ENCODE measurements around the gene PCSK7.
"Not testable (repeated sequence)": the region's sequence is repeated elsewhere in the genome, so short reads cannot be mapped to it uniquely, and the experiment has no call there.

The PCSK7 gene, protein sequence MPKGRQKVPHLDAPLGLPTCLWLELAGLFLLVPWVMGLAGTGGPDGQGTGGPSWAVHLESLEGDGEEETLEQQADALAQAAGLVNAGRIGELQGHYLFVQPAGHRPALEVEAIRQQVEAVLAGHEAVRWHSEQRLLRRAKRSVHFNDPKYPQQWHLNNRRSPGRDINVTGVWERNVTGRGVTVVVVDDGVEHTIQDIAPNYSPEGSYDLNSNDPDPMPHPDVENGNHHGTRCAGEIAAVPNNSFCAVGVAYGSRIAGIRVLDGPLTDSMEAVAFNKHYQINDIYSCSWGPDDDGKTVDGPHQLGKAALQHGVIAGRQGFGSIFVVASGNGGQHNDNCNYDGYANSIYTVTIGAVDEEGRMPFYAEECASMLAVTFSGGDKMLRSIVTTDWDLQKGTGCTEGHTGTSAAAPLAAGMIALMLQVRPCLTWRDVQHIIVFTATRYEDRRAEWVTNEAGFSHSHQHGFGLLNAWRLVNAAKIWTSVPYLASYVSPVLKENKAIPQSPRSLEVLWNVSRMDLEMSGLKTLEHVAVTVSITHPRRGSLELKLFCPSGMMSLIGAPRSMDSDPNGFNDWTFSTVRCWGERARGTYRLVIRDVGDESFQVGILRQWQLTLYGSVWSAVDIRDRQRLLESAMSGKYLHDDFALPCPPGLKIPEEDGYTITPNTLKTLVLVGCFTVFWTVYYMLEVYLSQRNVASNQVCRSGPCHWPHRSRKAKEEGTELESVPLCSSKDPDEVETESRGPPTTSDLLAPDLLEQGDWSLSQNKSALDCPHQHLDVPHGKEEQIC

GRCh38 chr11:117231842-117232091 lies at the start of gene PCSK7:
Gene PCSK7 (minus strand): TSS chr11:117232073. CDS start chr11:117229844, 2,229 bp downstream.
- no peak for DNase-seq (ENCODE audit: low spot score)

DNA sequence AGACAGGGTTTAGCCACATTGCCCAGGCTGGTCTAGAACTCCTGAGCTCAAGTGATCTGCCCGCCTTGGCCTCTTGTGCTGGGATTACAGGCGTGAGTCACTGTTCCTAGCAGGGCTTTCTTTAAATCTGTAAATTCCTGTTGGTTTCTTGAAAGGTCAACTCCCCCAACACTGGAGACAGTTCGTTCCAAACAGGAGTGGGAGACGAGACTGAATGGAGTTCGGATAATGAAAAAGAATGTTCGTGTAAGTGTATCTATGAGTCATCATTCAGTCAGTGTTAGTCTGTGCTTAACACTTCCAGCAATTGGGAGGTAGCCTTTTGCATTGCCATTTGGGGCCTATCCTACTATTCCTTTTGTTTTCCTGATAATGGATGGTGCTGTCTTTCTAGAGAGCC lies 49.3 kb upstream of the PCSK7 start:
- peak; percentile 51 for DNase-seq (ENCODE audit: low spot score)

GRCh38 chr11:117279711-117280376 lies 48.0 kb upstream of the PCSK7 start:
- no peak for DNase-seq (ENCODE audit: low spot score)

- no peak for DNase-seq (ENCODE audit: low spot score)
These were observed 46.5 kb upstream of the PCSK7 start for GRCh38 chr11:117278347-117278746.

DNA sequence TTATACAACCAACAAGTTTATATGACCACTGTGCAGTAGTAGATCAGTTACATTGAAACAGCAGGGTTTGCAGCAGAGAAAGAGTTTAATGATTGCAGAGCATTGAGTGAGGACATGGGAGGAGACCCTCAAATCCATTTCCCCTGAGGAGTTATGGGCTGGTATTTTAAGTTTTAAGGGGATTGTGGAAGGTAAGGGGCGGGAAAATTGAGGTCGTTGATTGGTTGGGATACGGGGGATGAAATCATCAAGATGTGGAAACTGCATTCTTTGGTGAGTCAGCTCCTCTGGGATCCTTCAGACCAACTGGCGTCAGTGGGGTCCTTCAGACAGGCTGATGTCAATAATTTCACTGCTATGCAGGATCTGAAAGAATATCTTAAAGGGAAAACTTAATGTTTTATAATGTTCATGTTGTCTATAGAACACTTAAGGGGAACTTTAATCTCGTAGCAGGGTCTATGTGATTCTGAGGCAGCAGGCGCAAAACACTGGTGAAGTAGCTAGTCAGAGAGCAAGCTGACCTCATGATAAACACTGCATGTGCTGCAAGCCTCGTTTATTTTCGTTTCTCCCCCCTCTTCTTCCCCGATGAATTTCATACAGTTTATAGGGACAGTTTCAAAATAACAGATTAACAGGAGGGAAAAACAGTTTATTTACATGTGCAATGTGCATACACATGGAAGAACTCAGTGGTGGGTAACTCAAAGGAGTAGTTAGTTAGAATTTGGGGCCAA lies 41.8 kb upstream of the PCSK7 start:
- no peak for DNase-seq (ENCODE audit: low spot score)

DNA sequence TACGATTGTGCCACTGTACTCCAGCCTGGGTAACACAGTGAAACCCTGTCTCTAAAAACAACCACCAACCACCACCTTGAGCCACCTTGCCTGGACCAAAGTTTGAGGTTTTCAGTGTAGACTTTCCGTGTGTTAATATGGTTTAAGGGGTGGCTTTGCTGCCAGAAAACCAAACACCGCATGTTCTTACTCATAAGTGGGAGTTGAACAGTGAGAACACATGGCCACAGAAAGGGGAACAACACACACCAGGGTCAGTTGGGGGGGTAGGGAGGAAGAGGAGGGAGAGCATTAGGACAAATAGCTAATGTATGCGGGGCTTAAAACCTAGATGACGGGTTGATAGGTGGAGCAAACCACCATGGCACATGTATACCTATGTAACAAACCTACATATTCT lies 40.3 kb upstream of the PCSK7 start:
- not testable (repeated sequence) for DNase-seq (ENCODE audit: low spot score)

- DNase-seq (ENCODE audit: low spot score), result no peak
These were observed 39.3 kb upstream of the PCSK7 start for GRCh38 chr11:117271208-117271607.

- DNase-seq (ENCODE audit: low spot score), result no peak
These were observed 38.0 kb upstream of the PCSK7 start for GRCh38 chr11:117269856-117270255.

- DNase-seq (ENCODE audit: low spot score), result no peak
These were observed 33.9 kb upstream of the PCSK7 start for GRCh38 chr11:117265745-117266144.

- not testable (repeated sequence) for DNase-seq (ENCODE audit: low spot score)
These were observed 32.9 kb upstream of the PCSK7 start for GRCh38 chr11:117264624-117265323.

GRCh38 chr11:117259417-117259816 lies 27.5 kb upstream of the PCSK7 start:
- no peak for DNase-seq (ENCODE audit: low spot score)

DNA sequence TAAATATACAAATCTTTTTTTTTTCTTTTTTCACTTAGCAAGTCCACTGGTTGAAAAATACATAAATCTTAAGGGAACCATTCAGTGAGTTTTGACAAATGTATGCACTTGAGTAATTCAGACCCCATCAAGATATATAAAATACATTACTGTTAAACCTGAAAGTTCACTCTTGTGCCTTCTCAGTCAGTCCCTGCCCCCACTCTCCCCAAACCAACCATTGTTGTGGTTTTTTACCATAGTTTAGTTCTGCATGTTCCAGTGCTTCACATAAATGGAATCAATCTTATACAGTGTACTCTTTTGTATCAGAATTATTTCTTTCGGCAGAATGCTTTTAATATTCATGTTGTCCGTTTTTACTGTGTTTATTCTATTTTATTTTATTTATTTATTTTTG lies 26.7 kb upstream of the PCSK7 start:
- DNase-seq (ENCODE audit: low spot score), result no peak

DNA sequence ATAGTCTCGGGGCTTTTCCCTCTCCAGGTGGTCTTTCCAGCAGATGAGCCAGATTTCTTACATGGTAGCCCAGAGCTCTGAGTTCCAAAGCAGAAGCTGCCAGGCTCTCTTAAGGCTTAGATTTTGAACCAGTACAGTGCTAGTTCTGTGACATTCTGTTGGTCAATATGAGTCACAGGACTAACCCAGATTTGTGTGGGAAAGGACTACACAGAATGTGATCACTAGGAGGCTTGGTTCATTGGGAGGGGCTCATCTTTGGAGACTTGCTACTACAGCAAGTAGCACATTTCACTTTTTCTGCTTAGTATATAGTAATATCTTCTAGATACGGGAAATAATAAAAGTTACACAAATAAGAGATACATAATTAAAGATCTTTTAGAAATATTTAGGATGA lies 24.7 kb upstream of the PCSK7 start:
- no peak for DNase-seq (ENCODE audit: low spot score)

DNA sequence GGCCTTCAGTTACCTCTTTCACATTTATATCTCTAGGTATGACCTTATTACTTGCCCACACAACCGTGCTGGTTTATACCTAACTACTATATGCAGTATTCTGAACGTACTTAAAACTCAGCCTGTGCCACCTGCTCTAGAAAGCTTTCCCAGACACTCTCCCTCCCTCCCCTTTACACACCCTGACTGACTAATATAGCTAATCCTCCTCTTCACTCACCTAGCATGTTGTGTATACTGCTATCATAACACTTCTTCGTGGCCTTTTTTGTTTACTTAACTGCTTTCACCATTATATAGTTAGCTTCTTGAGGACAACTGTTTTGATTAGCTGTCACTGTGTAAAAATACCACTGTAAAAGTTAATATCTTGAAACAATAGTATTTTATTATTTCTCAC lies 24.1 kb upstream of the PCSK7 start:
- no peak for DNase-seq (ENCODE audit: low spot score)

- DNase-seq (ENCODE audit: low spot score), result no peak
These were observed 19.6 kb upstream of the PCSK7 start for GRCh38 chr11:117251506-117251905.

DNA sequence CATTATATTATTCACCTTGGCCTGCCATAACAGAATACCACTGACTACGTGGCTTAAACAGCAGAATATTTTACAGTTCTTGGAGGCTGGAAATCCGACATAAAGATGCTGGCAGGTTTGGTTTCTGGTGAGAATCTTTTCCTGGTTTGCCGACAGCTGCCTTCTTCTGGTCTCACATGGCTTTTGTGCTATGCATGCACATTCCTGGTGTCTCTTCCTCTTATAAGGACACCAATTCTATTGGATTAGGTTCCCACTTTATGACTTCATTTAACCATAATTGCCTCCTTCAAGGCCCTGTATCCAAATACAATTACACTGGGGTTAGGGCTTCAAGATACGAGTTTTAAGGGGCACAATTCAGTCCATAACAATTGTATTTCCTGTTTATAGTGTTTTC lies 17.7 kb upstream of the PCSK7 start:
- DNase-seq (ENCODE audit: low spot score), result no peak

DNA sequence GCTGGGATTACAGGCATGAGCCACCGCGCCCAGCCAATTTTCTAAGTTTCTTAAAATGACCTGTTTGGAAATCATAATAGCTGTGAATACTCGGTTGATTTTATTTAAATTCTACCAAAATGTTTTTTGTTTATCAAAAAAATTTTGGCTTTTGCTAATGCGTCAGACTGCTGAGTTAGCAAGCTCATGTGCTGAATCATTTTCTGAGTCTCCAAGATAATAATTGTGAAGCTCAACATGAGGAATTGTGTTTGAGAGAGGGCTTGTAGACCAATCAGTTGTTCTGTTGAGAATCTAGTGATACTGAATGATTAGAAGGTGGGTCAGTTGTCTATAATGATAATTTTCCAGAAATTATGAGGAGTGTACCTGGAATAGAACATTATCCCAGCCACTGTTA lies 16.5 kb upstream of the PCSK7 start:
- no peak for DNase-seq (ENCODE audit: low spot score)

DNA sequence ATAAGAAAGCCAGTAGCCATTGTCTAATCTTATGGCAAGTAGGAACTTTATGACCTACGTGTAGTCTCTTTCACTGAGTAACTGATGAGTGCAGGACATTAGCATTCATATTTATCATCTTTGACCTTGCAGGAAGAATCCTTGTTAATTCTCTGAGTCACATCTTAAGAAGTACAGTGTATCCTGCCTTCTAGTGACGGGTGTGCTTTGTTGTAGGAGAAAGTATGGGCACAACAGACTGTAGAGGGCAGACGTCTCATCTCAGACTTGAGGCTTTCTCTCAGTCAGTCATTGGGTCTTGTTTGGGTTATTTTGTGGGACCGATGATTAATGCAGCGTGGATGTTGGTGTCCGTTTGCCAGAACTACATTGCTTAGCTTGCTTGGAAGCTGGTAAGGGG lies 7.4 kb upstream of the PCSK7 start:
- no peak for DNase-seq (ENCODE audit: low spot score)

GRCh38 chr11:117238221-117238620 lies 6.3 kb upstream of the PCSK7 start:
- DNase-seq (ENCODE audit: low spot score), result no peak

- DNase-seq (ENCODE audit: low spot score), result no peak
These were observed 1.1 kb upstream of the PCSK7 start for GRCh38 chr11:117232911-117233409.

DNA sequence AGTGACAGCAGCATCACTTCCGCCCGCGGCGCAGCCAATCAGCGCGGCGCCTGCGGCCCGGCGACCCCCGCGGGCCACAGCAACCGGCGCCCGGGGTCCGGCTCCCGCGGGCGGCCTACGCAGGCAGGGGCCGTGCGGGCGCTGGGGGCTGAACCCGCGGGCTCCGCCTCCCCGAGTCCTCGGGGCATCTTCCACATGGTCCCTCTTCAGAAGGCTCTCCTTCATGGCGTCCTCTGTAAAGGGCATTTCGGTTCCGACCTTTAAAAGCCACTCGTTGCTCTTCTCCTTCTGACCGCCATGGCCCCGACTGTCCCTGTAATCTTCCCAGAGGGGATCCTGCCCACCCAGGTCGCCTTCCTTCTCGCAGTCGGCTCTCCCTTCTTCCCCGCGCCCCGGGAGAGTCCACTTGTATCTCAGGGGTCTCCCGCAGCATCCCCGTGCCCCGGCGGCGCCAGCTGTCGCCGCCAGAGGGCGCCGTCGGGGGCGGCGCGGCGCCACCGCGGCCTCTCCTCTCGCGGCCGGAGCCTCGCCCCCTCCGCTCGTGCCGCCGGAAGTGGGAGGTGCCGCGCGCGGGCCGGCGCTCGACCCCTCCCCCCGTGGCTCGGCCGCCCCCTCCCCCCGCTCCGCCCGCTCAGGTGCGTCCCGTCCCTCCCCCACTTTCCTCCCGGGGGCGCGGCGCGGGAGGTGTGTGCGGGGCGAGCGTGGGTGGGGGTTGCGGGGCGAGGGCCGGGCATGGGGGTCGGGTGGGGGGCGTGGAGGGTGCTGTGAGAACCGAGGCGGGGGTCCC lies 412 bp upstream of the PCSK7 start, which contains the start of gene RNF214:
Gene RNF214 (plus strand): TSS at position 580 of the 787 bp plus-strand sequence. CDS start 1,602 bp downstream, outside the sequence.
- DNase-seq (ENCODE audit: low spot score), result peak; percentile 80

Measured in Ammon's horn (tissue), 1 donor.